Upper lobe of right lung (tissue), 1 donor: ENCODE measurements around the gene BACH2. TPM values are rescaled to one million over a fixed set of nuclear protein-coding genes. Genes with fewer than 3 reads are reported as not detected.
"Not testable (repeated sequence)": the region's sequence is repeated elsewhere in the genome, so short reads cannot be mapped to it uniquely, and the experiment has no call there.

Experiments
- ATAC-seq: fragments of 200-7000 bp; cut with Tn5 transposase; one replicate; pipeline ENCODE4 v1.9.1; 2020; ENCODE audit warnings: mild to moderate bottlenecking, moderate library complexity
- DNase-seq: peaks from one replicate; pipeline ENCODE4 v3.0.0-alpha.2; 2020
- H3K27ac ChIP-seq: fragments of 200-600 bp; one replicate; pipeline ENCODE4 v1.8.0; 2022
- H3K27me3 ChIP-seq: fragments of 200-600 bp; one replicate; pipeline ENCODE4 v1.8.0; 2022; ENCODE audit warnings: mild to moderate bottlenecking
- H3K36me3 ChIP-seq: fragments of 200-600 bp; one replicate; pipeline ENCODE4 v1.8.0; 2022
- H3K4me1 ChIP-seq: fragments of 200-600 bp; one replicate; pipeline ENCODE4 v1.8.0; 2022
- H3K4me3 ChIP-seq: fragments of 200-600 bp; one replicate; pipeline ENCODE4 v1.8.0; 2022; ENCODE audit warnings: mild to moderate bottlenecking
- H3K9me3 ChIP-seq: fragments of 200-600 bp; one replicate; pipeline ENCODE4 v1.8.0; 2022
- intact Hi-C: fragments of 100-400 bp; cut with DNase I; formaldehyde crosslinking; loops from one replicate; pipeline ENCODE4 v1.11.0; 2022
- total RNA-seq: library from RNA; stranded (reverse); fragmentation: NEBNext Ultra II Directional; extraction: Animal tissue kit (Norgen Biotek cat#: 25700); gene quantifications from one replicate; pipeline ENCODE4 v1.2.1, GENCODE V29; 2021
- TF ChIP-seq, protein P1 (sequence below): fragments of 200-600 bp; IDR thresholded peaks from one replicate; pipeline ENCODE4 v1.8.0; 2022; ENCODE audit warnings: antibody characterized with exemption
- donor health status: DM: no; HTN: yes; CAD: no; lungs with severe emphysema.

The BACH2 gene
- total RNA-seq, 1 donor from 2014 or later: 4.9 TPM

DNA sequence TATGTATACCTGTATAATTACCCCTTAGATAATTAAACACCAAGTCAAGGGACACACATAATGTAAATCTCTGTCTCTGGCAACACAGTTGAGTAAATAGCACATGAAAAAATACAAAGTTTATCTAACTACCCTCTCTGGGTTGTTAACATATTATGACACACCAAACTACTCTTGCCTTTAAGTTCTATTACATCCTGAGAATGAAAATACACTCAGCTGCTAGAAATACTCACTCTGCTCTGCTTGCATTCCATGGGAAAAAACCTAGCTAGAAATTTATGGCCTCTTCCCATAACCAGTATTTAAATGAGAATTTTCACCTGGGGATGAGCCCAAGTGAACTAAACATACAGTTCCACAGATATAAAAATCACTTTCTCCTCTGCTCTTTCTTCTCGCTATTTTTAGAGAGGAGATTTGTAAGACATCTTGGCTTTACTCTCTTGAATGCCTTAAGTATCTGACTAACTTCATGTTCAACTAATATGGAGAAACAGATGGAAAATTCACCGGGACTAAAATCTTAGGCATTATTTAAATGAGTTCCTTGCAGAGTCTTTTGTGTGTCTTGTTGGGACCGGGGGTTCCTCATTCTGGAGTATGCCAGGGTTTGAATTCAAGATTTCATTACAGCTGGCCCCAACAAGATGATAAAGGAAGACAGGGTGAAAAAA is 261.5 kb downstream of the BACH2 start:
- no peaks in the 10 kb centered on the region for H3K36me3 ChIP-seq
- no peak for DNase-seq
- intact Hi-C loops: no loop called here

DNA sequence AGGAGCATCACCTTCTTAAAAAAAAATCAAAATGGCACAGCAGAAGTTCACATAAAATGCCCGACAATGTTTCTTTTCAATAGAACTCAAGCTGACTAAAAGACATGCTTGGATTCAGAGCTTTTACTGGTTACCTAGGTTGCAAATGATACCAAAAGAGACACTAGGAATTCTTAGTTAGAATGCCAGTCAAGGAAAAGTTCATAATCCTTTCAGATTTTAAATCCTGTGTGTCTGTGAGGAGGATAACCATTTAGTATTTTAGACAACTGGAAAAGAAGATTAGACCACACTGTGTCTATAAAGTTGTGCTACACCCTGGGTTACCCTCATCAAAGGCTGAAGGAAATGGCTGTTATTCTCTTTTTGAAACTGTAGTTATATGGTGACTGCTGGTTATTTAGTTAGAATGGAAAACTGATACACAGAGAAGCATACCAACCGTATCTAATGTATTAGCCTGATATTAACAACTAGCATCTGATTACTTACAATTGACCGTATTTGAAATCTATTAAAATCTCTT is 262.8 kb downstream of the BACH2 start:
- intact Hi-C loops: no loop called here
- Histone ChIP-seq H3K9me3 (no peaks in the 10 kb centered on the region), H3K4me1 (no peaks in the 10 kb centered on the region), H3K27ac (no peak overlapping the region), H3K4me3 (no peak overlapping the region), H3K36me3 (no peaks in the 10 kb centered on the region), H3K27me3 (no peaks in the 10 kb centered on the region)
- DNase-seq (no peak), ATAC-seq (no peak)
- TF ChIP-seq, protein P1, sequence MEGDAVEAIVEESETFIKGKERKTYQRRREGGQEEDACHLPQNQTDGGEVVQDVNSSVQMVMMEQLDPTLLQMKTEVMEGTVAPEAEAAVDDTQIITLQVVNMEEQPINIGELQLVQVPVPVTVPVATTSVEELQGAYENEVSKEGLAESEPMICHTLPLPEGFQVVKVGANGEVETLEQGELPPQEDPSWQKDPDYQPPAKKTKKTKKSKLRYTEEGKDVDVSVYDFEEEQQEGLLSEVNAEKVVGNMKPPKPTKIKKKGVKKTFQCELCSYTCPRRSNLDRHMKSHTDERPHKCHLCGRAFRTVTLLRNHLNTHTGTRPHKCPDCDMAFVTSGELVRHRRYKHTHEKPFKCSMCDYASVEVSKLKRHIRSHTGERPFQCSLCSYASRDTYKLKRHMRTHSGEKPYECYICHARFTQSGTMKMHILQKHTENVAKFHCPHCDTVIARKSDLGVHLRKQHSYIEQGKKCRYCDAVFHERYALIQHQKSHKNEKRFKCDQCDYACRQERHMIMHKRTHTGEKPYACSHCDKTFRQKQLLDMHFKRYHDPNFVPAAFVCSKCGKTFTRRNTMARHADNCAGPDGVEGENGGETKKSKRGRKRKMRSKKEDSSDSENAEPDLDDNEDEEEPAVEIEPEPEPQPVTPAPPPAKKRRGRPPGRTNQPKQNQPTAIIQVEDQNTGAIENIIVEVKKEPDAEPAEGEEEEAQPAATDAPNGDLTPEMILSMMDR: no peak

More for the DNA sequence above, 261.5 kb downstream of the BACH2 start:
- H3K27ac ChIP-seq: no peak overlapping the region
- TF ChIP-seq, protein P1: no peak
- no peak for ATAC-seq
- no peak overlapping the region for H3K4me3 ChIP-seq
- H3K27me3 ChIP-seq: no peaks in the 10 kb centered on the region
- no peaks in the 10 kb centered on the region for H3K9me3 ChIP-seq
- no peaks in the 10 kb centered on the region for H3K4me1 ChIP-seq

DNA sequence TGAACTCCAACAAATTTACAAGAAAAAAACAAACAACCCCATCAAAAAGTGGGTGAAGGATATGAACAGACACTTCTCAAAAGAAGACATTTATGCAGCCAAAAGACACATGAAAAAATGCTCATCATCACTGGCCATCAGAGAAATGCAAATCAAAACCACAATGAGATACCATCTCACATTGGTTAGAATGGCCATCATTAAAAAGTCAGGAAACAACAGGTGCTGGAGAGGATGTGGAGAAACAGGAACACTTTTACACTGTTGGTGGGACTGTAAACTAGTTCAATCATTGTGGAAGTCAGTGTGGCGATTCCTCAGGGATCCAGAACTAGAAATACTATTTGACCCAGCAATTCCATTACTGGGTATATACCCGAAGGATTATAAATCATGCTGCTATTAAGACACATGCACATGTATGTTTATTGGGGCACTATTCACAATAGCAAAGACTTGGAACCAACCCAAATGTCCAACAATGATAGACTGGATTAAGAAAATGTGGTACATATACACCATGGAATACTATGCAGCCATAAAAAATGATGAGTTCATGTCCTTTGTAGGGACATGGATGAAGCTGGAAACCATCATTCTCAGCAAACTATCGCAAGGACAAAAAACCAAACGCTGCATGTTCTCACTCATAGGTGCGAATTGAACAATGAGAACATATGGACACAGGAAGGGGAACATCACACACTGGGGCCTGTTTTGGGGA is 264.0 kb downstream of the BACH2 start:
- H3K27me3 ChIP-seq, H3K9me3 ChIP-seq, H3K4me3 ChIP-seq, H3K4me1 ChIP-seq, H3K36me3 ChIP-seq, ATAC-seq, intact Hi-C loops, H3K27ac ChIP-seq, DNase-seq: not testable (repeated sequence)

DNA sequence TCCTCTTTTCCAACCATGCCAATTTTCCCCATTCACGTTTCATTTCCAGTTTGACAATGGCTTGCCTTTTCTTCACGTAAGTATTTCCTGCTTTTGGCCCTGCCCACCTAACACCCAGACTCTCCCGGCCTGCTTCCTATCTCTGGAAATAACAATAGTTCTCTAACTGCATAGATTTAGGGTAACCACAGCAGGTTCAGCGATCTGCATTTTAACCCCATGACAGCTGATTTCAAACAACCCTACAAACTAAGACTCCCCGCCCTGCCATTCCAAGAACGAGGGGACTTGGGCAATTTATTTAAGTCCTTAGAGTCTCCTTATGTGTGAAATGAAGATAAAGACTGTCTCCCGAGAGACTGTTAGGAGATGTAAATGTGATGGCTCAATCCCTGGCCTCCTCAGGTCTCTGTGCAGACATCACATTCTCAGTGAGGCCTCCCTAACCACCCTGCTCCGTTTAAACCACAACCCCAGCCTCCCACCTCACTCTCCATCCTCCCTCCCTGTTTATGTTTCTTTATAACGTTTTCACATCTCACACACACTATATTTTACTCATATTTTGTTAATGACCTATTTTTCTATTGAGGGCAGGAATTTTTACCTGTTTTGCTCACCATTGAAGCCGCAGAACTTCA is 267.5 kb downstream of the BACH2 start:
- Histone ChIP-seq H3K27me3 (no peaks in the 10 kb centered on the region), H3K27ac (no peak overlapping the region), H3K4me3 (no peak overlapping the region), H3K9me3 (no peaks in the 10 kb centered on the region), H3K4me1 (no peaks in the 10 kb centered on the region), H3K36me3 (no peaks in the 10 kb centered on the region)
- TF ChIP-seq, protein P1: no peak
- intact Hi-C loops: no loop called here
- DNase-seq (no peak), ATAC-seq (no peak)

DNA sequence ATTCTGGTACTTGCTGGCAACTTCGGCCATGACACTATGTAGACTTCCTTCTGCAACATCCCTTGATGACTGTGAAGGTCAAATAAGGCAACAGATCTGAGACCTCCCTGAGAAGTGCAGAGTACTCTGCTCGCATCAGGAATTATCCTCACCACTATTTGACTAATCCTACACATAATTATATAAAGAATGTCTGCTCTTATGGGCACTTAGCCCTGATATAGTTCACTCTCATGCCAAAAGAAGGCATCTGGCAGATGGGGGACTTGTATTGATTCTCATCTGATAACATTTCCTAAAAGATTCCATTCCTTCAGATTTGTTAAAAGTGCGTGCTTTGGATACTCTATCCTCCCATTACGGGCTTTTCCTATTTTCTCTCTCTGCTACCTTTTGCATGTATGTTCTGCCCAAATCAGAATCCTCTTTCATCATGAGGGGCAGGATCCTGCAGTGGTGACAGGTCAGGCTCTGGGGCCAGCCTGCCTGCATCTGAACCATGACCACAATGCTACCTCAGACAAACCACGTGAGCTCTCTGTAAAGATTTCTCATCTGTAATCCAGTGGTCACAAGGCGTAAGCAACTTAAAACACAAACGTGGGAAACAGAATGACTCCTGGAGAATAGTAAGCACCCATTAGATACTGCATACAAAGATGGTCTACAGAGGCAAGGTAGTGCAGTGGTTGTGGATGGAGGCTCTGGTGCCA is 268.4 kb downstream of the BACH2 start:
- ATAC-seq: no peak
- DNase-seq: no peak
- Histone ChIP-seq H3K9me3 (no peaks in the 10 kb centered on the region), H3K27ac (no peak overlapping the region), H3K4me3 (no peak overlapping the region), H3K36me3 (no peaks in the 10 kb centered on the region), H3K4me1 (no peaks in the 10 kb centered on the region), H3K27me3 (no peaks in the 10 kb centered on the region)
- TF ChIP-seq, protein P1: no peak
- intact Hi-C loops: no loop called here
